Astrocyte of the cerebellum (primary cell): ENCODE measurements around the gene TRIM23.

Experiments used
- DNase-seq: peaks from one replicate; pipeline ENCODE4 v3.0.0-alpha.2; 2011; ENCODE audit warnings: low read depth
- H3K4me3 ChIP-seq: 2 replicates; pipeline ENCODE4 v1.5.1; 2011; ENCODE audit warnings: mild to moderate bottlenecking, low read depth, low read length, moderate library complexity
- in situ Hi-C: cut with HindIII; loops from 2 replicates; pipeline ENCODE4 v1.10.0; 2017; ENCODE audit warnings: low sequenced_read_pairs
- TF ChIP-seq, protein P1 (sequence below): IDR thresholded peaks from 2 replicates; pipeline ENCODE4 v1.5.1; 2012; ENCODE audit warnings: low read length, low read depth, moderate library complexity, mild to moderate bottlenecking; ENCODE audit errors: missing control alignments

TRIM23 gene

GRCh38 chr5:65555287-65555686 lies 68.8 kb downstream of the TRIM23 start:
- DNase-seq = no peak
- TF ChIP-seq, protein P1, sequence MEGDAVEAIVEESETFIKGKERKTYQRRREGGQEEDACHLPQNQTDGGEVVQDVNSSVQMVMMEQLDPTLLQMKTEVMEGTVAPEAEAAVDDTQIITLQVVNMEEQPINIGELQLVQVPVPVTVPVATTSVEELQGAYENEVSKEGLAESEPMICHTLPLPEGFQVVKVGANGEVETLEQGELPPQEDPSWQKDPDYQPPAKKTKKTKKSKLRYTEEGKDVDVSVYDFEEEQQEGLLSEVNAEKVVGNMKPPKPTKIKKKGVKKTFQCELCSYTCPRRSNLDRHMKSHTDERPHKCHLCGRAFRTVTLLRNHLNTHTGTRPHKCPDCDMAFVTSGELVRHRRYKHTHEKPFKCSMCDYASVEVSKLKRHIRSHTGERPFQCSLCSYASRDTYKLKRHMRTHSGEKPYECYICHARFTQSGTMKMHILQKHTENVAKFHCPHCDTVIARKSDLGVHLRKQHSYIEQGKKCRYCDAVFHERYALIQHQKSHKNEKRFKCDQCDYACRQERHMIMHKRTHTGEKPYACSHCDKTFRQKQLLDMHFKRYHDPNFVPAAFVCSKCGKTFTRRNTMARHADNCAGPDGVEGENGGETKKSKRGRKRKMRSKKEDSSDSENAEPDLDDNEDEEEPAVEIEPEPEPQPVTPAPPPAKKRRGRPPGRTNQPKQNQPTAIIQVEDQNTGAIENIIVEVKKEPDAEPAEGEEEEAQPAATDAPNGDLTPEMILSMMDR = no peak
- in situ Hi-C loops = no loop called here
- H3K4me3 ChIP-seq = no peak overlapping the region

GRCh38 chr5:65553941-65554340 lies 70.2 kb downstream of the TRIM23 start:
- TF ChIP-seq, protein P1 = no peak
- DNase-seq = no peak
- H3K4me3 ChIP-seq = no peak overlapping the region
- in situ Hi-C loops = no loop called here

GRCh38 chr5:65548281-65548680 lies 75.9 kb downstream of the TRIM23 start:
- in situ Hi-C loops = no loop called here
- no peak for DNase-seq
- TF ChIP-seq, protein P1 = no peak
- no peak overlapping the region for H3K4me3 ChIP-seq

- in situ Hi-C loops = no loop called here
- no peak for DNase-seq
Observed at GRCh38 chr5:65546141-65546540, 78.0 kb downstream of the TRIM23 start.

DNA sequence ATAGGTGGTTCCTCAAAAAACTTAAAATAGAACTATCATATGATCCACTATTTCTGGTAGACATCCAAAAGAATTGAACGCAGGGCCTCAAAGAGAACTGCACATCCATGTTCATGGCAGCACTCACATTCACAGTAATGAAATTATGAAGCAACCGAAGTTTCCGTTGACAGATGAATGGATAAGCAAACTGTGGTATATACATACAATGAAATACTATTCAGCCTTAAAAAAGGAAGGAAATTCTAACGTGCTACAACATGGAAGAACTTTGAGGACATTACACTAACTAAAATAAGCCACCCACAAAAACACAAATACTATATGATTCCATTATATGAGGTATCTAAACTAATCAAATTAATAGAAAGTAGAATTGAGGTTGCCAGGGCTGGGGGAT lies 79.7 kb downstream of the TRIM23 start:
- no peak for DNase-seq
- in situ Hi-C loops = no loop called here
- no peak overlapping the region for H3K4me3 ChIP-seq
- TF ChIP-seq, protein P1 = no peak

More at GRCh38 chr5:65546141-65546540, 78.0 kb downstream of the TRIM23 start:
- TF ChIP-seq, protein P1 = no peak
- H3K4me3 ChIP-seq = no peak overlapping the region

- no peak overlapping the region for H3K4me3 ChIP-seq
- DNase-seq = no peak
- TF ChIP-seq, protein P1 = no peak
- in situ Hi-C loops = no loop called here
Observed at GRCh38 chr5:65539827-65540226, 84.3 kb downstream of the TRIM23 start.
